SK-N-SH treated with all-trans-retinoic acid at 6 μM for 48 hours (cell line): Measurements from ENCODE around the gene DOK6.

Experiments
- CSDC2 ChIP-seq: fragments of 250-450 bp; sonication (Bioruptor Pico); IDR thresholded peaks from 2 replicates; pipeline ENCODE4 v1.5.0; 2020; ENCODE audit warnings: mild to moderate bottlenecking, moderate library complexity
- GLIS3 ChIP-seq: fragments of 250-450 bp; sonication (Bioruptor Pico); IDR thresholded peaks from 2 replicates; pipeline ENCODE4 v1.5.0; 2020; ENCODE audit warnings: mild to moderate bottlenecking, moderate library complexity
- OSR1 ChIP-seq: fragments of 250-450 bp; sonication (Bioruptor Pico); IDR thresholded peaks from 2 replicates; pipeline ENCODE4 v1.8.0; 2022; ENCODE audit warnings: moderate library complexity, mild to moderate bottlenecking, inconsistent platforms
- RARB ChIP-seq: fragments of 250-450 bp; sonication (Bioruptor Pico); IDR thresholded peaks from 2 replicates; pipeline ENCODE4 v1.8.0; 2021; ENCODE audit warnings: mild to moderate bottlenecking, moderate library complexity
- SNAI2 ChIP-seq: fragments of 250-450 bp; sonication (Bioruptor Pico); IDR thresholded peaks from 2 replicates; pipeline ENCODE4 v1.5.0; 2020; ENCODE audit warnings: mild to moderate bottlenecking, moderate library complexity
- TCF4 ChIP-seq: fragments of 250-450 bp; sonication (Bioruptor Pico); IDR thresholded peaks from 2 replicates; pipeline ENCODE4 v1.8.0; 2021; ENCODE audit warnings: mild to moderate bottlenecking, moderate library complexity, borderline replicate concordance
- ZFP30 ChIP-seq: fragments of 450-650 bp; formaldehyde crosslinking; IDR thresholded peaks from 2 replicates; pipeline ENCODE4 v1.5.0; 2022; ENCODE audit warnings: mild to moderate bottlenecking, moderate library complexity
- ZNF8 ChIP-seq: fragments of 450-650 bp; formaldehyde crosslinking; IDR thresholded peaks from 2 replicates; pipeline ENCODE4 v1.5.0; 2020; ENCODE audit warnings: mild to moderate bottlenecking, moderate library complexity
- TF ChIP-seq, protein P1 (sequence below): fragments of 250-450 bp; sonication (Bioruptor Pico); IDR thresholded peaks from 2 replicates; pipeline ENCODE4 v1.5.1; 2020; ENCODE audit warnings: low read depth, mild to moderate bottlenecking, moderate library complexity
- TF ChIP-seq, protein P2 (sequence below): fragments of 250-450 bp; sonication (Bioruptor Pico); IDR thresholded peaks from 2 replicates; pipeline ENCODE4 v1.5.0; 2020; ENCODE audit warnings: mild to moderate bottlenecking, moderate library complexity
- TF ChIP-seq, protein P3 (sequence below): fragments of 250-450 bp; sonication (Bioruptor Pico); IDR thresholded peaks from 2 replicates; pipeline ENCODE4 v1.8.0; 2020; ENCODE audit warnings: mild to moderate bottlenecking, moderate library complexity, borderline replicate concordance

DNA sequence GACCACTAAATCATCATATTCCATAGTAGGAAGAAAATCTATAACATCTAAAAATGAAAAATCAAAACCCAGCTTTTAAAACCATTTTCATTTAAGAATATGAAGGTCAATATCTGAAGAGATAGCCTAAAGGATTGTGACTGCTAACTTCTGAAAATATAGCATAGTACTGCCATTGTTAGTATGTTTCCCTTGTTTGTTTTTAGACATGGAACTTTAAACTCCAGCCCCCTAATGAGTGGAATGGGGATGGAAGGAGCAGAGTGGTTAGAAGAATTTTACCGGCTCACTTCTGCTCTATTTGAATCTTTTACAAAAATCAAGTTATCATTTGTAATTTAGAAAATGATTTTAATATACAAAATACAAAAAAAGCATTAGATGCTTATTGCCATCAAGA lies 378.0 kb downstream of the DOK6 start:
- TF ChIP-seq, protein P1, sequence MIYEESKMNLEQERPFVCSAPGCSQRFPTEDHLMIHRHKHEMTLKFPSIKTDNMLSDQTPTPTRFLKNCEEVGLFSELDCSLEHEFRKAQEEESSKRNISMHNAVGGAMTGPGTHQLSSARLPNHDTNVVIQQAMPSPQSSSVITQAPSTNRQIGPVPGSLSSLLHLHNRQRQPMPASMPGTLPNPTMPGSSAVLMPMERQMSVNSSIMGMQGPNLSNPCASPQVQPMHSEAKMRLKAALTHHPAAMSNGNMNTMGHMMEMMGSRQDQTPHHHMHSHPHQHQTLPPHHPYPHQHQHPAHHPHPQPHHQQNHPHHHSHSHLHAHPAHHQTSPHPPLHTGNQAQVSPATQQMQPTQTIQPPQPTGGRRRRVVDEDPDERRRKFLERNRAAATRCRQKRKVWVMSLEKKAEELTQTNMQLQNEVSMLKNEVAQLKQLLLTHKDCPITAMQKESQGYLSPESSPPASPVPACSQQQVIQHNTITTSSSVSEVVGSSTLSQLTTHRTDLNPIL: no peak
- TF ChIP-seq ZNF8 (CRISPR knock-in tag): no peak
- TF ChIP-seq, protein P2, sequence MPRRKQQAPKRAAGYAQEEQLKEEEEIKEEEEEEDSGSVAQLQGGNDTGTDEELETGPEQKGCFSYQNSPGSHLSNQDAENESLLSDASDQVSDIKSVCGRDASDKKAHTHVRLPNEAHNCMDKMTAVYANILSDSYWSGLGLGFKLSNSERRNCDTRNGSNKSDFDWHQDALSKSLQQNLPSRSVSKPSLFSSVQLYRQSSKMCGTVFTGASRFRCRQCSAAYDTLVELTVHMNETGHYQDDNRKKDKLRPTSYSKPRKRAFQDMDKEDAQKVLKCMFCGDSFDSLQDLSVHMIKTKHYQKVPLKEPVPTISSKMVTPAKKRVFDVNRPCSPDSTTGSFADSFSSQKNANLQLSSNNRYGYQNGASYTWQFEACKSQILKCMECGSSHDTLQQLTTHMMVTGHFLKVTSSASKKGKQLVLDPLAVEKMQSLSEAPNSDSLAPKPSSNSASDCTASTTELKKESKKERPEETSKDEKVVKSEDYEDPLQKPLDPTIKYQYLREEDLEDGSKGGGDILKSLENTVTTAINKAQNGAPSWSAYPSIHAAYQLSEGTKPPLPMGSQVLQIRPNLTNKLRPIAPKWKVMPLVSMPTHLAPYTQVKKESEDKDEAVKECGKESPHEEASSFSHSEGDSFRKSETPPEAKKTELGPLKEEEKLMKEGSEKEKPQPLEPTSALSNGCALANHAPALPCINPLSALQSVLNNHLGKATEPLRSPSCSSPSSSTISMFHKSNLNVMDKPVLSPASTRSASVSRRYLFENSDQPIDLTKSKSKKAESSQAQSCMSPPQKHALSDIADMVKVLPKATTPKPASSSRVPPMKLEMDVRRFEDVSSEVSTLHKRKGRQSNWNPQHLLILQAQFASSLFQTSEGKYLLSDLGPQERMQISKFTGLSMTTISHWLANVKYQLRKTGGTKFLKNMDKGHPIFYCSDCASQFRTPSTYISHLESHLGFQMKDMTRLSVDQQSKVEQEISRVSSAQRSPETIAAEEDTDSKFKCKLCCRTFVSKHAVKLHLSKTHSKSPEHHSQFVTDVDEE: no peak
- no peak for TF ChIP-seq TCF4
- no peak for TF ChIP-seq CSDC2 (CRISPR knock-in tag)
- TF ChIP-seq SNAI2 (CRISPR knock-in tag): no peak
- TF ChIP-seq, protein P3, sequence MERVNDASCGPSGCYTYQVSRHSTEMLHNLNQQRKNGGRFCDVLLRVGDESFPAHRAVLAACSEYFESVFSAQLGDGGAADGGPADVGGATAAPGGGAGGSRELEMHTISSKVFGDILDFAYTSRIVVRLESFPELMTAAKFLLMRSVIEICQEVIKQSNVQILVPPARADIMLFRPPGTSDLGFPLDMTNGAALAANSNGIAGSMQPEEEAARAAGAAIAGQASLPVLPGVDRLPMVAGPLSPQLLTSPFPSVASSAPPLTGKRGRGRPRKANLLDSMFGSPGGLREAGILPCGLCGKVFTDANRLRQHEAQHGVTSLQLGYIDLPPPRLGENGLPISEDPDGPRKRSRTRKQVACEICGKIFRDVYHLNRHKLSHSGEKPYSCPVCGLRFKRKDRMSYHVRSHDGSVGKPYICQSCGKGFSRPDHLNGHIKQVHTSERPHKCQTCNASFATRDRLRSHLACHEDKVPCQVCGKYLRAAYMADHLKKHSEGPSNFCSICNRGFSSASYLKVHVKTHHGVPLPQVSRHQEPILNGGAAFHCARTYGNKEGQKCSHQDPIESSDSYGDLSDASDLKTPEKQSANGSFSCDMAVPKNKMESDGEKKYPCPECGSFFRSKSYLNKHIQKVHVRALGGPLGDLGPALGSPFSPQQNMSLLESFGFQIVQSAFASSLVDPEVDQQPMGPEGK (CRISPR knock-in tag): no peak
- TF ChIP-seq OSR1 (CRISPR knock-in tag): no peak
- no peak for TF ChIP-seq GLIS3 (CRISPR knock-in tag)
- no peak for TF ChIP-seq ZFP30 (CRISPR knock-in tag)
- TF ChIP-seq RARB (CRISPR knock-in tag): no peak
